H1 (cell line): ENCODE results near the gene CBY1. TPM values are rescaled to one million over a fixed set of nuclear protein-coding genes. Genes with fewer than 3 reads are reported as not detected.
A peak's percentile ranks its signal among the peaks of the same experiment; 100 is the strongest.

Experiments
- CTCF ChIA-PET: fragments of 300-600 bp; sonication (Branson Sonifier 250); formaldehyde crosslinking; loops from one replicate; lab custom pipeline; 2021; ENCODE audit not compliant: partially characterized antibody; lab: Charles Lee
- POLR2A ChIA-PET: fragments of 300-600 bp; sonication (Branson Sonifier 250); formaldehyde crosslinking; loops from one replicate; lab custom pipeline; 2021; ENCODE audit warnings: inconsistent platforms; ENCODE audit not compliant: partially characterized antibody; lab: Charles Lee
- DNase-seq, 2 experiments: peaks; one replicate each; pipeline versions ENCODE4 v3.0.0 to v3.0.0-alpha.2; 2010 to 2022; ENCODE audit warnings: low spot score in 2 of 2, low read depth in 1 of 2, mixed read lengths in 1 of 2
- FAIRE-seq: peaks from 2 replicates; lab custom pipeline; 2011; peaks lifted over from hg19 to GRCh38; lab: Jason Lieb, UNC
- H2AFZ ChIP-seq: 2 replicates; pipeline ENCODE4 v1.8.1; 2012; ENCODE audit warnings: low read length, inconsistent platforms
- H2AK5ac ChIP-seq: 2 replicates; pipeline ENCODE4 v1.6.1; 2013; ENCODE audit warnings: low read depth, low read length
- H2BK120ac ChIP-seq: replicated peaks from 2 replicates; pipeline ENCODE3; 2013; ENCODE audit warnings: low read depth, low read length, inconsistent platforms
- H2BK12ac ChIP-seq: 2 replicates; pipeline ENCODE4 v1.6.1; 2013; ENCODE audit warnings: low read depth, low read length
- H2BK15ac ChIP-seq: 2 replicates; pipeline ENCODE4 v1.6.1; 2013; ENCODE audit warnings: low read length
- H2BK20ac ChIP-seq: 2 replicates; pipeline ENCODE4 v1.6.1; 2013; ENCODE audit warnings: low read length
- H2BK5ac ChIP-seq: 2 replicates; pipeline ENCODE4 v1.6.1; 2013; ENCODE audit warnings: low read depth, low read length
- H3K14ac ChIP-seq: 2 replicates; pipeline ENCODE4 v1.6.1; 2013; ENCODE audit warnings: inconsistent platforms; ENCODE audit not compliant: insufficient read length
- H3K18ac ChIP-seq: 2 replicates; pipeline ENCODE4 v1.6.1; 2013; ENCODE audit warnings: low read length; ENCODE audit errors: extremely low read depth
- H3K23ac ChIP-seq: 2 replicates; pipeline ENCODE4 v1.6.1; 2013; ENCODE audit warnings: inconsistent platforms; ENCODE audit not compliant: insufficient read length
- H3K23me2 ChIP-seq: 2 replicates; pipeline ENCODE4 v1.6.1; 2013; ENCODE audit warnings: low read depth, low read length
- H3K27ac ChIP-seq: 2 replicates; pipeline ENCODE4 v1.6.1; 2011; ENCODE audit warnings: low read depth, low read length, inconsistent platforms
- H3K27me3 ChIP-seq, 4 experiments: replicated peaks in 1 of 4; 1 replicate in 1 of 4; 2 replicates in 3 of 4; pipeline versions ENCODE4 v1.6.1 to v1.8.1; 2011 to 2013; ENCODE audit warnings: low read length in 3 of 4, mild to moderate bottlenecking in 3 of 4, inconsistent platforms in 2 of 4, mixed read lengths in 2 of 4, moderate library complexity in 1 of 4; ENCODE audit not compliant: control insufficient read depth in 3 of 4, insufficient read depth in 3 of 4; ENCODE audit errors: extremely low read depth in 1 of 4
- H3K36me3 ChIP-seq, 4 experiments: 2 replicates each; pipeline versions ENCODE4 v1.6.1 to v1.8.1; 2011 to 2013; ENCODE audit warnings: mild to moderate bottlenecking in 4 of 4, low read length in 3 of 4, moderate library complexity in 2 of 4, control low read depth in 1 of 4, inconsistent platforms in 1 of 4; ENCODE audit not compliant: insufficient read depth in 4 of 4, control insufficient read depth in 2 of 4
- H3K4ac ChIP-seq: replicated peaks from 2 replicates; pipeline ENCODE3; 2013; ENCODE audit warnings: low read length, low read depth, mixed read lengths, inconsistent platforms; ENCODE audit not compliant: insufficient read length
- H3K4me1 ChIP-seq, 4 experiments: replicated peaks in 1 of 4; 1 replicate in 1 of 4; 2 replicates in 3 of 4; pipeline versions ENCODE4 v1.6.1 to v1.8.1; 2011 to 2013; ENCODE audit warnings: low read length in 3 of 4, inconsistent platforms in 2 of 4, mixed read lengths in 1 of 4; ENCODE audit not compliant: insufficient read depth in 4 of 4, control insufficient read depth in 3 of 4
- H3K4me2 ChIP-seq, 2 experiments: 2 replicates each; pipeline versions ENCODE4 v1.6.1 to v1.8.1; 2011 to 2013; ENCODE audit warnings: low read depth in 2 of 2, low read length in 2 of 2, control low read depth in 1 of 2, inconsistent platforms in 1 of 2, mild to moderate bottlenecking in 1 of 2; ENCODE audit not compliant: insufficient read depth in 1 of 2
- H3K4me3 ChIP-seq, 4 experiments: fragments of 200-600, 300-600 bp in 1 of 4; sonication (generic), shearing (Covaris generic), sonication (Bioruptor Twin) in 1 of 4; 2 replicates each; pipeline versions ENCODE4 v1.5.1 to v1.8.1; 2011 to 2016; ENCODE audit warnings: low read length in 4 of 4, low read depth in 3 of 4, control low read depth in 2 of 4, inconsistent platforms in 2 of 4, mild to moderate bottlenecking in 2 of 4, mixed read lengths in 1 of 4, moderate library complexity in 1 of 4; ENCODE audit not compliant: insufficient read depth in 2 of 4; ENCODE audit errors: extremely low read depth in 1 of 4
- H3K56ac ChIP-seq: replicated peaks from 2 replicates; pipeline ENCODE3; 2013; ENCODE audit warnings: low read depth, mild to moderate bottlenecking, mixed read lengths, low read length, inconsistent platforms; ENCODE audit not compliant: insufficient read length
- H3K79me1 ChIP-seq: 2 replicates; pipeline ENCODE4 v1.6.1; 2013; ENCODE audit warnings: low read depth, low read length, control low read depth
- H3K79me2 ChIP-seq, 2 experiments: 2 replicates each; pipeline versions ENCODE4 v1.6.1 to v1.8.1; 2012 to 2013; ENCODE audit warnings: low read length in 2 of 2, mild to moderate bottlenecking in 2 of 2, inconsistent platforms in 1 of 2; ENCODE audit not compliant: insufficient read depth in 2 of 2, control insufficient read depth in 1 of 2
- H3K9ac ChIP-seq, 4 experiments: replicated peaks in 1 of 4; 1 replicate in 1 of 4; 2 replicates in 3 of 4; pipeline versions ENCODE4 v1.6.1 to v1.8.1; 2011 to 2013; ENCODE audit warnings: low read depth in 3 of 4, low read length in 3 of 4, control low read depth in 2 of 4, mild to moderate bottlenecking in 2 of 4, moderate library complexity in 2 of 4, inconsistent platforms in 1 of 4; ENCODE audit errors: extremely low read depth in 1 of 4
- H3K9me3 ChIP-seq, 2 experiments: 2 replicates each; pipeline versions ENCODE4 v1.6.1 to v1.8.1; 2012 to 2013; ENCODE audit warnings: mild to moderate bottlenecking in 2 of 2, moderate library complexity in 2 of 2, control low read depth in 1 of 2, inconsistent platforms in 1 of 2, low read depth in 1 of 2, low read length in 1 of 2, mixed read lengths in 1 of 2; ENCODE audit not compliant: insufficient read depth in 2 of 2
- H4K20me1 ChIP-seq, 2 experiments: replicated peaks in 1 of 2; 2 replicates each; pipeline versions ENCODE3 to v1.8.1; 2011 to 2013; ENCODE audit warnings: inconsistent platforms in 2 of 2, low read length in 2 of 2, mild to moderate bottlenecking in 1 of 2; ENCODE audit not compliant: insufficient read depth in 2 of 2, control insufficient read depth in 1 of 2
- H4K5ac ChIP-seq: 2 replicates; pipeline ENCODE4 v1.6.1; 2013; ENCODE audit warnings: low read length, low read depth, mixed read lengths, inconsistent platforms; ENCODE audit not compliant: insufficient read length
- H4K8ac ChIP-seq: 2 replicates; pipeline ENCODE4 v1.8.0; 2013; ENCODE audit warnings: mild to moderate bottlenecking, moderate library complexity, low read length, inconsistent platforms; ENCODE audit not compliant: insufficient read depth; ENCODE audit errors: extremely low read depth
- H4K91ac ChIP-seq: replicated peaks from 2 replicates; pipeline ENCODE3; 2013; ENCODE audit warnings: low read length, mixed read lengths, inconsistent platforms; ENCODE audit not compliant: insufficient read length
- EZH2 ChIP-seq: fragments of 200-600 bp; sonication (generic); IDR thresholded peaks from 2 replicates; pipeline ENCODE4 v1.7.1; 2012; ENCODE audit warnings: low read depth, mild to moderate bottlenecking, moderate library complexity, low read length, inconsistent platforms; ENCODE audit not compliant: severe bottlenecking
- POLR2A ChIP-seq, 2 experiments: IDR thresholded peaks; 1 replicate in 1 of 2; 2 replicates in 1 of 2; pipeline ENCODE4 v1.6.1; 2011; ENCODE audit warnings: low read depth in 2 of 2, low read length in 2 of 2, mild to moderate bottlenecking in 2 of 2; ENCODE audit errors: control extremely low read depth in 1 of 2
- POLR2AphosphoS5 ChIP-seq: IDR thresholded peaks from 2 replicates; pipeline ENCODE4 v1.6.1; 2011; ENCODE audit warnings: low read depth, low read length
- RFX5 ChIP-seq: IDR thresholded peaks from 2 replicates; pipeline ENCODE4 v1.6.1; 2011; ENCODE audit warnings: low read depth, low read length, improper control_type of control experiment, borderline replicate concordance
- WGBS, 2 experiments: shearing (Covaris generic) in 1 of 2; methylation state at CpG; one replicate each; pipeline versions ENCODE4 v1.1.6 to v1.1.7; 2013 to 2015; ENCODE audit warnings: low lambda C conversion rate in 2 of 2, mixed read lengths in 2 of 2, inconsistent platforms in 1 of 2, low coverage in 1 of 2, missing lambda C conversion rate in 1 of 2; ENCODE audit not compliant: insufficient replicate concordance in 2 of 2, insufficient coverage in 1 of 2, insufficient read length in 1 of 2; ENCODE audit errors: extremely low coverage in 1 of 2, missing lambda C conversion rate in 1 of 2; 5-methylcytosine and 5-hydroxymethylcytosine counted together
- polyA plus RNA-seq, 7 experiments: library from polyadenylated mRNA; depleted of rRNA in 3 of 7; stranded (reverse) in 5 of 7; unstranded in 2 of 7; fragments of >200 nt in 5 of 7; fragments of 200-250 nt in 2 of 7; gene quantifications; 1 replicate in 5 of 7; 2 replicates in 1 of 7; 4 replicates in 1 of 7; pipeline versions ENCODE4 v1.2.1 to v1.2.3, GENCODE V29; 2011 to 2013; ENCODE audit warnings: missing spikeins in 2 of 7, mixed read lengths in 2 of 7
- total RNA-seq: library from RNA; stranded (reverse); fragmentation: NEBNext Ultra II Directional; extraction: Animal tissue kit (Norgen Biotek cat#: 25700); gene quantifications from 2 replicates; pipeline ENCODE4 v1.2.1, GENCODE V29; 2021

The CBY1 gene
- total and polyA plus RNA-seq, 2 of the 8 experiments (the other 6 are each of a cell fraction or from before 2014, with no cell fraction given), result 23.2 to 30.2 TPM

DNA sequence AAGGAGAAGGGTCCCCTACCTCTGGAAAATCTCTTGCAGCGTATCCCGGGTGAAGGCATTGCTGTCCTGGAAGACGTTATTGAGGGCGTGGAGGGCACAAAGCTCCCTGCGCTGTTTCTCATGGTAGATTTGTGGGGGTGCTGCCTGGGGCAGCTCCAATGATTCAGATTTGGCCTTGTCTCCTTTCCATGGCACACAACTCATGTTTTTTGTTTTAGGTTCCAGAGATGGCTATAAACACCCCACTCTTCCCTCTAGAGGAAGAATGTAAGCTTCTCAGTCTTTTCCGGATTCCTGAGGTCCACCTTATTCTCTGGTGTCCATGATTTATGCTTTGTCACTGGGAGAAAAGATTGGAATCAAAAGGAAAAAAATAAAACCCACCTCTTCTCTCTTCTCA lies 43.3 kb downstream of the CBY1 start:
- Histone ChIP-seq H3K27ac (no peak overlapping the region), H3K9me3 (no peaks in the 10 kb centered on the region), H2BK5ac (no peak overlapping the region), H3K4me1 (peaks cover 5 to 15% (median 10%) of the 10 kb centered on the region in 4 experiments; a peak in 6 of 7 replicates), H3K27me3 (no peaks in the 10 kb centered on the region), H3K79me2 (peaks cover 0 to 35% of the 10 kb centered on the region in 2 experiments; a peak in 2 of 4 replicates), H4K5ac (no peak overlapping the region), H3K4me3 (peak overlapping the region; percentile 74 to 100 (median 88)), H3K9ac (peak overlapping the region in 2 of 4 experiments; percentile 50 to 65; a peak in 2 of 7 replicates), H4K20me1 (peaks cover 0 to 3% of the 10 kb centered on the region in 2 experiments), H3K56ac (no peak overlapping the region), H3K18ac (no peak overlapping the region), H2BK20ac (no peak overlapping the region), H2AK5ac (no peak overlapping the region), H4K8ac (no peak overlapping the region), H3K79me1 (peaks cover 2% of the 10 kb centered on the region; the same call in 1 of the 2 replicates), H3K36me3 (no peaks in the 10 kb centered on the region; a peak in 2 of 8 replicates), H3K14ac (no peak overlapping the region)
- DNase-seq, result no peak
- ChIA-PET POLR2A (interaction anchor here (0.8 to 13.1 kb wide), 7 partner anchors 9 to 38 kb away, joined by 3 to 123 read pairs (median 3); partner anchors contain the start of gene TOMM22), CTCF (interaction anchor here (0.5 to 1.5 kb wide), 4 partner anchors 18 to 648 kb away, joined by 3 to 11 read pairs (median 4); partner anchors contain the start of gene TOMM22)
- TF ChIP-seq RFX5 (no peak), POLR2AphosphoS5 (no peak), POLR2A (IDR thresholded peaks at IDR 0.05; ENCODE audit: control extremely low read depth in 1 of 2, low read depth in 2 of 2, low read length in 2 of 2) (0 out of 3 replicates have a peak, but pooled peaks of 1 of the 2 experiments have one; percentile 35), EZH2 (no peak)
- TF ChIP-seq, all 59 proteins: peak for 1
- no peak overlapping the region for H2BK15ac ChIP-seq
- H2BK120ac ChIP-seq, result no peak overlapping the region
- H3K4ac ChIP-seq, result no peak overlapping the region
- no peak overlapping the region for H4K91ac ChIP-seq
- H2AFZ ChIP-seq, result no peak overlapping the region
- 57% methylated on average over 6 of the region's 6 CpGs; no CpG with 5 or more reads in 1 of the 2 experiments for WGBS, 2 experiments
- peaks cover 10% of the 10 kb centered on the region for H3K23me2 ChIP-seq
- H3K4me2 ChIP-seq, result peak overlapping the region; percentile 81 to 96
- H2BK12ac ChIP-seq, result no peak overlapping the region
- no peak for FAIRE-seq
- H3K23ac ChIP-seq, result no peak overlapping the region
